Osteoblast (primary cell): ENCODE measurements around the gene TESK1. TPM values are rescaled to one million over a fixed set of nuclear protein-coding genes. Genes with fewer than 3 reads are reported as not detected.

Experiments used
- DNase-seq: peaks from one replicate; pipeline ENCODE4 v3.0.0; 2011; ENCODE audit warnings: low spot score, mixed read lengths; ENCODE audit not compliant: insufficient read length; ENCODE audit errors: missing footprints
- H2AFZ ChIP-seq: 2 replicates; pipeline ENCODE4 v1.6.0; 2011; ENCODE audit warnings: mild to moderate bottlenecking, low read length
- H3K27ac ChIP-seq: 2 replicates; pipeline ENCODE4 v1.5.1; 2011; ENCODE audit warnings: mild to moderate bottlenecking, low read depth, low read length, moderate library complexity
- H3K27me3 ChIP-seq: 2 replicates; pipeline ENCODE4 v1.6.0; 2012; ENCODE audit warnings: mild to moderate bottlenecking, control low read depth, inconsistent platforms, low read length, moderate library complexity; ENCODE audit not compliant: insufficient read depth
- H3K36me3 ChIP-seq: 2 replicates; pipeline ENCODE4 v1.5.1; 2011; ENCODE audit warnings: mild to moderate bottlenecking, low read length, control low read depth, moderate library complexity; ENCODE audit not compliant: insufficient read depth
- H3K4me1 ChIP-seq: 2 replicates; pipeline ENCODE4 v1.5.1; 2011; ENCODE audit warnings: mild to moderate bottlenecking, low read length, control low read depth, moderate library complexity; ENCODE audit not compliant: insufficient read depth
- H3K4me2 ChIP-seq: 2 replicates; pipeline ENCODE4 v1.6.0; 2011; ENCODE audit warnings: mild to moderate bottlenecking, low read length; ENCODE audit not compliant: insufficient read depth
- H3K4me3 ChIP-seq: fragments of 200-600 bp; sonication (generic); 3 replicates; pipeline ENCODE4 v1.5.1; 2012; ENCODE audit warnings: mild to moderate bottlenecking, low read length, inconsistent platforms; ENCODE audit not compliant: insufficient read depth
- H3K79me2 ChIP-seq: 2 replicates; pipeline ENCODE4 v1.6.0; 2012; ENCODE audit warnings: mild to moderate bottlenecking, low read length, control low read depth, inconsistent platforms; ENCODE audit not compliant: insufficient read depth
- H3K9me3 ChIP-seq: 2 replicates; pipeline ENCODE4 v1.5.1; 2011; ENCODE audit warnings: low read depth, low read length, control low read depth
- H4K20me1 ChIP-seq: 2 replicates; pipeline ENCODE4 v1.6.0; 2012; ENCODE audit warnings: mild to moderate bottlenecking, low read length, control low read depth; ENCODE audit not compliant: insufficient read depth
- total RNA-seq: library from RNA; depleted of rRNA; stranded (reverse); fragments of >200 nt; gene quantifications from 2 replicates; pipeline ENCODE4 v1.2.3, GENCODE V29; 2012
- TF ChIP-seq, protein P1 (sequence below): IDR thresholded peaks from 2 replicates; pipeline ENCODE4 v1.5.1; 2011; ENCODE audit warnings: mild to moderate bottlenecking, low read depth, low read length, moderate library complexity; ENCODE audit errors: extremely low read depth

Gene TESK1
- total RNA-seq, 1 donor: 18.5 TPM

DNA sequence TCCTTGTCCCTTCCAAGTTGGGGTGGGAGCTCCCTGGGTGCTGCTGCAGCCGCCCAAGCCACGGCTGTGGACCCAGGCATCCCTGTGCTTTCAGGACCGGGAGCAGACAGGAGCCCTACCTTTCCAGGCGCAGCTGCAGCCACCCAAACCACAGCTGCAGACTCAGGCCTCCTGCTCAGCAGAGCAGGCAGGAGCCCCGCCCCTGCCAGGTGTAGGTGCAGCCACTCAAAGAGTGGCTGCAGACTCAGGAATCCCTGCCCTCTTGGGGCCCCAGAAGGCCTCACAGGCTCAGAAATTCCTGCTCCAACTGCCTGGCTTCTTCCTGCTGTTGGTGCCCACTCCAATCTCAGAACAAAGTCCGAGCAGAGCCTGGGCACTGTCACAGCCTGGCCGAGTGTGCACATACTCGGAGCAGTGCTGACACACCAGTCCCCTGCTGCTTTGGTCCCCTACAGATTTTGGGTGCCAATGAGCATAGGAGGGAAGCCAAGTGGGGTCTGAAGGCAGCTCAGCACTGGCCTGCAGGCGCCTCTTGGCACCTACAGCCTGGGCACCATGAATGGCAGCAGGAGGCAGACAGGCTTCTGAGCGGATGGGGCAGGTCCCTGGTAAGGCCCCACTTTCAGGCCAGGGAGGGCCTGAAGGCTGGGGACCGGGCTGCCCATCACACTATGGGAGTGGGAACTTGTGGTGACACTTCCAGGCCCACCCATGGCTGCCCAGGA, 6.0 kb upstream of the TESK1 start:
- Histone ChIP-seq H3K27me3 (no peaks in the 10 kb centered on the region), H2AFZ (no peak overlapping the region), H3K4me1 (peaks cover 11% of the 10 kb centered on the region), H3K79me2 (no peaks in the 10 kb centered on the region), H4K20me1 (no peaks in the 10 kb centered on the region), H3K36me3 (no peaks in the 10 kb centered on the region), H3K4me2 (no peak overlapping the region), H3K27ac (no peak overlapping the region), H3K4me3 (no peak overlapping the region), H3K9me3 (no peaks in the 10 kb centered on the region)
- TF ChIP-seq, protein P1, sequence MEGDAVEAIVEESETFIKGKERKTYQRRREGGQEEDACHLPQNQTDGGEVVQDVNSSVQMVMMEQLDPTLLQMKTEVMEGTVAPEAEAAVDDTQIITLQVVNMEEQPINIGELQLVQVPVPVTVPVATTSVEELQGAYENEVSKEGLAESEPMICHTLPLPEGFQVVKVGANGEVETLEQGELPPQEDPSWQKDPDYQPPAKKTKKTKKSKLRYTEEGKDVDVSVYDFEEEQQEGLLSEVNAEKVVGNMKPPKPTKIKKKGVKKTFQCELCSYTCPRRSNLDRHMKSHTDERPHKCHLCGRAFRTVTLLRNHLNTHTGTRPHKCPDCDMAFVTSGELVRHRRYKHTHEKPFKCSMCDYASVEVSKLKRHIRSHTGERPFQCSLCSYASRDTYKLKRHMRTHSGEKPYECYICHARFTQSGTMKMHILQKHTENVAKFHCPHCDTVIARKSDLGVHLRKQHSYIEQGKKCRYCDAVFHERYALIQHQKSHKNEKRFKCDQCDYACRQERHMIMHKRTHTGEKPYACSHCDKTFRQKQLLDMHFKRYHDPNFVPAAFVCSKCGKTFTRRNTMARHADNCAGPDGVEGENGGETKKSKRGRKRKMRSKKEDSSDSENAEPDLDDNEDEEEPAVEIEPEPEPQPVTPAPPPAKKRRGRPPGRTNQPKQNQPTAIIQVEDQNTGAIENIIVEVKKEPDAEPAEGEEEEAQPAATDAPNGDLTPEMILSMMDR: no peak
- no peak for DNase-seq

GRCh38 chr9:35599763-35600604, 5.1 kb upstream of the TESK1 start:
- H3K27me3 ChIP-seq: no peaks in the 10 kb centered on the region

GRCh38 chr9:35603506-35603985, 1.5 kb upstream of the TESK1 start:
- Histone ChIP-seq H2AFZ (peak overlapping the region; percentile 88), H3K27me3 (no peaks in the 10 kb centered on the region), H3K4me1 (peaks cover 30% of the 10 kb centered on the region), H3K27ac (peak overlapping the region; percentile 90), H3K4me3 (peak overlapping the region; percentile 67), H3K9me3 (no peaks in the 10 kb centered on the region), H4K20me1 (peaks cover 18% of the 10 kb centered on the region), H3K79me2 (peaks cover 24% of the 10 kb centered on the region), H3K4me2 (peak overlapping the region; percentile 92), H3K36me3 (peaks cover 16% of the 10 kb centered on the region)
- TF ChIP-seq, protein P1: no peak
- DNase-seq: peak; percentile 94

More at GRCh38 chr9:35599763-35600604, 5.1 kb upstream of the TESK1 start:
- Histone ChIP-seq H3K36me3 (no peaks in the 10 kb centered on the region), H3K9me3 (no peaks in the 10 kb centered on the region), H3K4me1 (peaks cover 18% of the 10 kb centered on the region), H3K4me3 (no peak overlapping the region), H3K79me2 (peaks cover 4% of the 10 kb centered on the region), H3K4me2 (no peak overlapping the region), H4K20me1 (no peaks in the 10 kb centered on the region), H2AFZ (no peak overlapping the region), H3K27ac (no peak overlapping the region)
- DNase-seq: no peak
- TF ChIP-seq, protein P1: peak; percentile 29

- TF ChIP-seq, protein P1: peak; percentile 96
- Histone ChIP-seq H3K27ac (peak overlapping the region; percentile 90), H3K36me3 (peaks cover 22% of the 10 kb centered on the region), H3K79me2 (peaks cover 24% of the 10 kb centered on the region), H3K4me1 (peaks cover 30% of the 10 kb centered on the region), H2AFZ (peak overlapping the region; percentile 91), H3K9me3 (no peaks in the 10 kb centered on the region), H3K4me2 (peak overlapping the region; percentile 97), H4K20me1 (peaks cover 18% of the 10 kb centered on the region), H3K4me3 (peak overlapping the region; percentile 78), H3K27me3 (no peaks in the 10 kb centered on the region)
- DNase-seq: peak; percentile 100
Observed at GRCh38 chr9:35603986-35604577, 980 bp upstream of the TESK1 start.
